ENCODE measurements around the gene SAP130.

SAP130 gene

GRCh38 chr2:128062571-128062970 is 34.7 kb upstream of the SAP130 start:
- POLR2A ChIA-PET, result no interaction called here
- no peak for TF ChIP-seq SUZ12 (IDR thresholded peaks at IDR 0.05)
- TF ChIP-seq L3MBTL2 (conservative IDR thresholded peaks at IDR 0.05), result no peak
- TF ChIP-seq HDGF (IDR thresholded peaks at IDR 0.05; ENCODE audit: borderline replicate concordance), result no peak
- no peak for TF ChIP-seq ELF4 (IDR thresholded peaks at IDR 0.05)
- no peak for TF ChIP-seq FOXA1 (IDR thresholded peaks at IDR 0.05)
- TF ChIP-seq TARDBP (IDR thresholded peaks at IDR 0.05), result no peak
- no peak for TF ChIP-seq LEF1 (IDR thresholded peaks at IDR 0.05; ENCODE audit: borderline replicate concordance)
- no peak for TF ChIP-seq NFRKB (IDR thresholded peaks at IDR 0.05)
- no peak for DNase-seq (ENCODE audit: extremely low spot score)
- CTCF ChIA-PET, result no interaction called here

- POLR2A ChIA-PET, result interaction anchor here (1.2 kb wide), 1 partner anchor 33 kb away, joined by 5 read pairs; the partner anchor contains the start of gene UGGT1
- CTCF ChIA-PET, result no interaction called here
These were observed 30.3 kb upstream of the SAP130 start for GRCh38 chr2:128058114-128058513.

GRCh38 chr2:128057334-128057733 is 29.5 kb upstream of the SAP130 start:
- ChIA-PET POLR2A (interaction anchor here (1.2 kb wide), 1 partner anchor 34 kb away, joined by 5 read pairs; the partner anchor contains the start of gene UGGT1), CTCF (no interaction called here)
- DNase-seq (ENCODE audit: extremely low spot score), result no peak
- TF ChIP-seq ARNT (IDR thresholded peaks at IDR 0.05) (no peak), FOXM1 (IDR thresholded peaks at IDR 0.05; ENCODE audit: borderline replicate concordance) (no peak), NFRKB (IDR thresholded peaks at IDR 0.05) (no peak), CTBP1 (IDR thresholded peaks at IDR 0.05; ENCODE audit: borderline replicate concordance) (no peak), FOXK2 (IDR thresholded peaks at IDR 0.05) (no peak), SUZ12 (IDR thresholded peaks at IDR 0.05) (no peak)

More at GRCh38 chr2:128058114-128058513, 30.3 kb upstream of the SAP130 start:
- TF ChIP-seq FOXM1 (IDR thresholded peaks at IDR 0.05; ENCODE audit: borderline replicate concordance), result no peak
- TF ChIP-seq CTBP1 (IDR thresholded peaks at IDR 0.05; ENCODE audit: borderline replicate concordance), result no peak
- TF ChIP-seq PKNOX1 (IDR thresholded peaks at IDR 0.05), result no peak
- no peak for TF ChIP-seq L3MBTL2 (conservative IDR thresholded peaks at IDR 0.05)
- no peak for TF ChIP-seq TARDBP (IDR thresholded peaks at IDR 0.05)
- no peak for TF ChIP-seq SUZ12 (IDR thresholded peaks at IDR 0.05)
- no peak for TF ChIP-seq FOXK2 (IDR thresholded peaks at IDR 0.05)
- no peak for DNase-seq (ENCODE audit: extremely low spot score)

GRCh38 chr2:128054104-128054885 is 26.4 kb upstream of the SAP130 start:
- ChIA-PET CTCF (interaction anchor here (0.6 to 1.5 kb wide), 2 partner anchors 9 to 95 kb away, joined by 3 to 5 read pairs; no protein-coding TSS in a partner anchor), POLR2A (no interaction called here)
- DNase-seq (ENCODE audit: extremely low spot score), result no peak
- TF ChIP-seq FOXK2 (IDR thresholded peaks at IDR 0.05) (no peak), ARNT (IDR thresholded peaks at IDR 0.05) (no peak)

- DNase-seq (ENCODE audit: extremely low spot score), result no peak
- CTCF ChIA-PET, result interaction anchor here (1.5 kb wide), 1 partner anchor 10 kb away, joined by 5 read pairs; no protein-coding TSS in a partner anchor
- POLR2A ChIA-PET, result no interaction called here
- TF ChIP-seq HDGF (IDR thresholded peaks at IDR 0.05; ENCODE audit: borderline replicate concordance) (no peak), ARNT (IDR thresholded peaks at IDR 0.05) (no peak), FOXM1 (IDR thresholded peaks at IDR 0.05; ENCODE audit: borderline replicate concordance) (no peak), LEF1 (IDR thresholded peaks at IDR 0.05; ENCODE audit: borderline replicate concordance) (no peak), NFRKB (IDR thresholded peaks at IDR 0.05) (no peak), BHLHE40 (IDR thresholded peaks at IDR 0.05; ENCODE audit: borderline replicate concordance) (no peak), SUZ12 (IDR thresholded peaks at IDR 0.05) (no peak), FOXK2 (IDR thresholded peaks at IDR 0.05) (no peak), PKNOX1 (IDR thresholded peaks at IDR 0.05) (no peak), TARDBP (IDR thresholded peaks at IDR 0.05) (no peak), FOXA1 (IDR thresholded peaks at IDR 0.05) (no peak), ZNF384 (IDR thresholded peaks at IDR 0.05) (no peak), ELF4 (IDR thresholded peaks at IDR 0.05) (no peak), L3MBTL2 (conservative IDR thresholded peaks at IDR 0.05) (no peak), CTBP1 (IDR thresholded peaks at IDR 0.05; ENCODE audit: borderline replicate concordance) (no peak), SP1 (IDR thresholded peaks at IDR 0.05) (no peak)
These were observed 25.5 kb upstream of the SAP130 start for GRCh38 chr2:128053331-128053730.

GRCh38 chr2:128043041-128043440 is 15.2 kb upstream of the SAP130 start:
- ChIA-PET CTCF (no interaction called here), POLR2A (no interaction called here)
- no peak for TF ChIP-seq ARNT (IDR thresholded peaks at IDR 0.05)
- DNase-seq (ENCODE audit: extremely low spot score), result no peak

GRCh38 chr2:128041561-128041960 is 13.7 kb upstream of the SAP130 start:
- DNase-seq (ENCODE audit: extremely low spot score), result no peak
- ChIA-PET POLR2A (no interaction called here), CTCF (no interaction called here)
- no peak for TF ChIP-seq ELF4 (IDR thresholded peaks at IDR 0.05)
- no peak for TF ChIP-seq CTBP1 (IDR thresholded peaks at IDR 0.05; ENCODE audit: borderline replicate concordance)
- no peak for TF ChIP-seq TARDBP (IDR thresholded peaks at IDR 0.05)
- TF ChIP-seq FOXK2 (IDR thresholded peaks at IDR 0.05), result no peak
- no peak for TF ChIP-seq SUZ12 (IDR thresholded peaks at IDR 0.05)
- no peak for TF ChIP-seq LEF1 (IDR thresholded peaks at IDR 0.05; ENCODE audit: borderline replicate concordance)
